GM18505 (cell line): ENCODE data around the gene VSIG4.

Experiments
- ATAC-seq: cut with Tn5 transposase; IDR thresholded peaks from one replicate; pipeline ENCODE4 v1.9.1; 2021; ENCODE audit not compliant: unreplicated experiment
- POLR2A ChIP-seq: IDR thresholded peaks from 4 replicates; pipeline ENCODE4 v1.6.1; 2011; ENCODE audit warnings: borderline replicate concordance; ENCODE audit not compliant: insufficient read depth, insufficient read length; ENCODE audit errors: extremely low read depth

The VSIG4 gene

DNA sequence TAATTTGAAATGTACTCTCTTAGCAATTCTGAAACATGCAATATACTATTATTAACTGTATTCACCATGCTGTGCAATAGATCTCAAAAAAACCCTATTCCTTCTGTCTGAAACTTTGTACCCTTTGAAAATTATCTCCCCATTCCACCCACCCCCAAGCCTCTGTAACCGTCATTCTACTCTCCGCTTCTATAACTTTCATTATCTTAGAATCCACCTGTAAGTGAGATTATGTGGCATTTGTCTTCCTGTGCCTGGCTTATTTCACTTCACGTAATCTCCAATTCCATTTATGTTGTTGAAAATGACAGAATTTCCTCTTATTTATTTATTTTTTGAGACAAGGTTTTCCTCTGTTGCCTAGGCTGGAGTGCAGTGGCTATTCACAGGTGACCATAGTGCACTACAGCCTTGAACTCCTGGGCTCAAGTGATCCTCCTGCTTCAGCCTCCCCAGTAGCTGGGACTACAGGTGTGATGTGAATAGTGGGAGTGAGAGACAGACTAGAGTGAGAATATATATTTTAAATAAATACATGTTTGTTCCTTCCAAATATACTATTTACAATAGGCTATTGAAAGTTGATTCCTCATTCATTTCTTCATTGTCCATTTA is 30.5 kb downstream of the VSIG4 start:
- TF ChIP-seq POLR2A = no peak
- ATAC-seq = no peak

DNA sequence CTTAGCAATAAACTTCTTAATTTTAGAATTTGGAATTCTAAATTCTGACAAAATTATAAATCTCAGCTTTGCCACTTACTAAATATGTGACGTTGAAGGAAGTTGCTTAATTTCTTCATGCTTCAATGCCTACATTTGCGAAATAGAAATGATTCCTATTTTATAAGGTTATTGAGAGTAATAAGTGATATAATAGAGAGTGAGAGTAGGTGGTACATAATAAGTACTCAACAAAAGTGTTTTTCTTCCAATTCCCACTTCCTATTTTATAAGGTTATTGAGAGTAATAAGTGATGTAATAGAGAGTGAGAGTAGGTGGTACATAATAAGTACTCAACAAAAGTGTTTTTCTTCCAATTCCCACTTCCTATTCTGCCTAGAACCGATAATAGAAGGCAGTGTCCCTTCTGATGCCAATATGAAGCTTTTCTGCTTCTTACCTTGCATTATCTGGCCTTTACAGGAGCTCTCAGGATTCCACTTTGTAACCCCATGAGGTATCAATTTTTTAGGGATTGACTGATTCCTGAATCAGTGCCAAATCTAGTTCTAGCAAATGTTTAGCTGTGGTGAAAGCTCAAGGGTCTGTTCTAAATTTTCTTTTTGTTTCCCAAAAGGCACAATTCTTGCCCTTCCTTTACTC is 31.4 kb downstream of the VSIG4 start:
- ATAC-seq = no peak
- TF ChIP-seq POLR2A = no peak

- ATAC-seq = no peak
- TF ChIP-seq POLR2A = no peak
These were observed 32.0 kb downstream of the VSIG4 start for GRCh38 chrX:66007851-66008250.

DNA sequence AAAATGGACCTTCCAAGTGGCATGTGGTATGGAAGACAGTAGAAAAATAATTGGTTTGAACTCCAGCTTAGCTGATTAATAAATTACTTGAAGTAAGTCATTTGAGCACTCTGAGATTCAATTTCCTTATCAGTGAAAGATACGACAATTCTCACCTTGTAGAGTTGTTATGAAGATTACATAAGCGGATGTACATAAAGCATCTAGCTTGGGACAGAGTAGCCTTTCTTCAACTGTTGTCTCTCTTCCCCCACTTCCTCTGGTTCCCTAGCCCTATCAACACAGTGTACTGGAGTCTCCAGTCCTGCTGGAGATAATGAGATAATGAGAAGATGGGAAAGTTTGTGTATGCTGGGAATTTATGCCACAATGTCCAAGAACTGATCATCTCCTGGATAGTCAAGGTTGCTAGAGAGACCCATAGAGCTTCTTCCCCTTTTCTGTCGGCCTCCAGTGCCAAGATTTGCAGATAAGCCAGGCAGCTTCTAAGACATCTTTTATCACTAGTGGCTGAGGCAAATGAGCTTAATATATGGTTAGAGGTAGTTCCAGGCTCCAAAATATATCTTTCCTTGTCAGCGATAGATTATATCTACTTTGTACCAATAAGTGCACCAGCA is 33.9 kb downstream of the VSIG4 start:
- no peak for TF ChIP-seq POLR2A
- no peak for ATAC-seq

GRCh38 chrX:66004928-66005829 is 34.7 kb downstream of the VSIG4 start:
- ATAC-seq = no peak
- TF ChIP-seq POLR2A = no peak

GRCh38 chrX:66002824-66003680 is 36.8 kb downstream of the VSIG4 start:
- no peak for ATAC-seq

DNA sequence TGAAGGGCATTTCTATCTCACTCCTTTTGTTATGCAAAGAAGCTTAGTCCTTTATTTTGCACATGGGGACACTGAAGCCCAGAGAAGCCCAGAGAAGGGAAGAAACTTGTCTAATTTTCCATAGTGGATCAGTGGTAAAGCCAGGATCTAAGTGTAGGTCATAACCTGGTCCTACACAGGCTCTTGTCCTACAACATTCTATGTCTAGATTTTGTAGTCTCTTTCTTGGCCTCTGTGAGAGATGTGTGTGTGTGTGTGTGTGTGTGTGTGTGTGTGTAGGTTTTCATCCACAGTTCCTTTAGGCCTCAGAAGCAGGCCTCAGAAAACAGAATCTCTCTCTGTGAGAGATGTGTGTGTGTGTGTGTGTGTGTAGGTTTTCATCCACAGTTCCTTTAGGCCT is 38.3 kb downstream of the VSIG4 start:
- ATAC-seq = no peak
- TF ChIP-seq POLR2A = no peak

More at GRCh38 chrX:66002824-66003680, 36.8 kb downstream of the VSIG4 start:
- no peak for TF ChIP-seq POLR2A

- TF ChIP-seq POLR2A = no peak
These were observed 39.1 kb downstream of the VSIG4 start for GRCh38 chrX:66000628-66001272.

DNA sequence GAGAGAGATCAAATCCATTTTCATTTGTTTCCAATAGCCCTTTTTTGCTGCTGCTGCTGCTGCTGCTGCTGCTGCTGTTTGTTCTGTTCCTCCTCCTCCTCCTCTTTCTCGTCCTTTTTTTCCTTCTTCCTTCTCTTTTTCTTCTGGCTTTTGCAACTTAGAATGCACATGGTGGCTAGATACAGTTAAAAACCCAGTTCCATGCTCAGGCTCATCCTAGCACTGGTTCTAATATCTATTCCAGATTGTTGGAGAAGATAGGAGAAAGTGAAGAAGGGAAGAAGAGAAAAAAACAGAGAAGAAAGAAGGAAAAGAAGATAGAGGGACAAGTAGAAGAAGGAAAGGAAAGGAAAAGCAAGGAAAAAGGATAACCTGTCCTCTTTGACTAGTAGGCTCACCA is 39.7 kb downstream of the VSIG4 start:
- no peak for ATAC-seq
- TF ChIP-seq POLR2A = no peak

More at GRCh38 chrX:66000628-66001272, 39.1 kb downstream of the VSIG4 start:
- no peak for ATAC-seq

DNA sequence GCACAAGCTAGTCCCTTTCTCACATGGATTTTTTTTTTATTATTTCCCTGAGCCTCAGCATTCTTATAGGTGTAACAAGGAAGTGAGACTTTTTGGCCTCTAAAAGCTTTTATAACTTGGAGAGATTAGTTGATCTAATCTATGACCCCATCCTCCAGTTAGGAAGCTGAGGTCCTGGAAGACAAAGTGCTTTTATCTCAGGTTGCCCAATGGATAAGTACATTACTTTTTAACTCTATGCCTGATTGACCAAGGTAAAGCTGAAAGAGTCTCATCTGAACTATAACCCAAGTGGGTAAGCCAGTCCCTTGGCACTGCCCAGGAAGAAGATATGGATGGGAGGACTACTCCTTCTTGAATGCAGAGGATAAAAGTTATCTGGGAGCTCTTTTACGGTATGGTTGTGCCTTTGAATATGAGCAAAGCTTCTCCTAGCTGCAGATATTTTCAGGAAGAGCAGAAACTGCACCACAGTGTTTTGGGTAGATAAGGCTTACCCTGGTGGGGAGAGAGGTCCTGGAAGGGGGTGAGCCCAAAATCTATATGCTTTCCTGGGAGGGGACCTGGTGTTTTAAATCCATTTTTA is 40.2 kb downstream of the VSIG4 start:
- ATAC-seq = no peak
- no peak for TF ChIP-seq POLR2A

DNA sequence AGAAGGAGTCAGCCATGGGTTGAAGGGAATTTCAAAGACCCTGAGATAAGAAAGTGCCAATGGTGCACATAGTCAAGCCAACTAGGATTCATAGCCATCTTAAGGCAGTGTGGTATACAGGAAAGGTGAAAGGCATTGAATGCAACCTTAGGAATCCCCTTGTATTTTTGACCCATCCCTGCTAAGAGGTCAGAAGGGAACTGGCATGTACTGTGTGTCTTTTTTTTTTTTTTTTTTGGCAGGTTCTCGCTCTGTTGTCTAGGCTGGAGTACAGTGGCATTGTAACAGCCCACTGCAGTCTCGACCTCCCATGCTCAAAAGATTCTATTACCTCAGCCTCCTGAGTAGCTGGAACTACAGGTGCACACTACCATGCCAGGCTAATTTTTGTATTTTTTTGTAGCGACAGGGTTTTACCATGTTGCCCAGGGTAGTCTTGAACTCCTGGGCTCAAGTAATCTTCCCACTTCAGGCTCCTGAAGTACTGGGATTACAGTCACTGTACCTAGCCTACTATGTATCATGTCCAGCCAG is 40.8 kb downstream of the VSIG4 start:
- no peak for ATAC-seq
- TF ChIP-seq POLR2A = no peak
